Psoas muscle (tissue), 8 donors: ENCODE results near the gene TAF4. TPM values are rescaled to one million over a fixed set of nuclear protein-coding genes. Genes with fewer than 3 reads are reported as not detected.

Source experiments
- ATAC-seq, 4 donors: fragments of 200-7000 bp; cut with Tn5 transposase; one replicate each; pipeline ENCODE4 v1.9.1; 2020; ENCODE audit warnings: moderate library complexity in 3 of 4, mild to moderate bottlenecking in 2 of 4
- DNase-seq, 2 donors: peaks; one replicate each; pipeline ENCODE4 v3.0.0-alpha.2; 2020
- H3K27ac ChIP-seq: fragments of 200-600 bp; one replicate; pipeline ENCODE4 v1.8.0; 2022
- H3K27me3 ChIP-seq, 3 donors: fragments of 200-600 bp in 1 of 3; one replicate each; pipeline versions ENCODE4 v1.6.1 to v1.8.0; 2013 to 2022; ENCODE audit warnings: low read length in 2 of 3, mild to moderate bottlenecking in 2 of 3, moderate library complexity in 1 of 3; ENCODE audit not compliant: insufficient read depth in 3 of 3
- H3K36me3 ChIP-seq, 2 donors: fragments of 200-600 bp in 1 of 2; one replicate each; pipeline versions ENCODE4 v1.6.1 to v1.8.0; 2013 to 2022; ENCODE audit warnings: low read depth in 1 of 2, mild to moderate bottlenecking in 1 of 2, moderate library complexity in 1 of 2; ENCODE audit not compliant: insufficient read depth in 1 of 2
- H3K4me1 ChIP-seq: fragments of 200-600 bp; one replicate; pipeline ENCODE4 v1.8.0; 2022
- H3K4me3 ChIP-seq: fragments of 200-600 bp; one replicate; pipeline ENCODE4 v1.8.0; 2022; ENCODE audit warnings: mild to moderate bottlenecking
- H3K9me3 ChIP-seq: fragments of 200-600 bp; one replicate; pipeline ENCODE4 v1.8.0; 2022
- WGBS, 3 donors: extraction: QIAGEN DNeasy Blood & Tissue Kit; methylation state at CpG; one replicate each; pipeline versions ENCODE4 v1.1.6 to v1.1.7; 2013; 5-methylcytosine and 5-hydroxymethylcytosine counted together
- intact Hi-C, 2 donors: fragments of 100-400 bp; cut with DNase I; formaldehyde crosslinking; loops; one replicate each; pipeline versions ENCODE4 v1.11.0 to v1.14.2; 2022
- polyA plus RNA-seq, 3 donors: library from polyadenylated mRNA; stranded (reverse); fragments of 200-250 nt; gene quantifications; one replicate each; pipeline ENCODE4 v1.2.3, GENCODE V29; 2013
- total RNA-seq, 4 donors: library from RNA; stranded (reverse); fragmentation: NEBNext Ultra II Directional in 2 of 4; extraction: Animal tissue kit (Norgen Biotek cat#: 25700) in 2 of 4; gene quantifications; one replicate each; pipeline versions ENCODE4 v1.2.1 to v1.2.4, GENCODE V29; 2021 to 2023
- TF ChIP-seq, protein P1 (sequence below): fragments of 200-600 bp; IDR thresholded peaks from one replicate; pipeline ENCODE4 v1.8.0; 2022; ENCODE audit warnings: antibody characterized with exemption
- donor health status: healthy with polysubstance abuse.
- donor health status: DM: no; HTN: no; CAD: no; lungs with moderate emphysema.
- donor health status: Bipolar disorder and iron deficiency.
- donor health status: healthy.
- donor health status: DM: yes; HTN: yes; CAD: no.
- donor health status: DM: no; HTN: no; CAD: no.
- donor health status: DM: no; HTN: no; CAD: no.
- donor health status: DM: yes; HTN: yes; CAD: no.

Gene TAF4
- total and polyA plus RNA-seq, 7 donors: 2.8 to 17.7 (median 10.7) TPM

DNA sequence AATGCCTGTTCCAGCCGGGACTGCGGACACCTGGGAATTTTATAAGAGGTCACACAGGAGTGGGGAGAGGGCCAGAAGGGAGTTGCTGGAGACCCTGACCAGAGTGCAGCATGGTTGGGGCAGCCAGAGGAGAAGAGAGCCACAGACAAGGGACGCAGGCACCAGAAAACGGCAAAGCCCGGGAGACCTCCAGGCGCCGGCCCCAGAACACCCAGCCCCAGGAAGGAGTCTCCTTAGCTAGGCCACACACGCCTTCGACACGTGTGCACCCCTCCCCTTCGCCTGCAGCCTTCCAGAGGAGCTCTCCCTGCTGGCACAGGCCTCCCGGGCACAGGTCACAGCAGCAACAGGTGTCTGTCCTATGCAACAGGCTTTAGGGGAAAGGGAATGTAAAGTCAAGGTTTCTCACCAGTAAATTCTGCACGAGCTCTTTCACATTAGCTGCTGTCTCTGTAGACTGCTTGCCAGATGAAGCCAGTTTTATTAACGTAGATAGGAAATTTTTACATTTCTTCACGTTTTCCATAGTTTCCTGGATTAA is 57.0 kb downstream of the TAF4 start:
- Histone ChIP-seq H3K4me3 (no peak overlapping the region), H3K9me3 (no peaks in the 10 kb centered on the region), H3K4me1 (no peaks in the 10 kb centered on the region), H3K27ac (no peak overlapping the region), H3K27me3 (no peaks in the 10 kb centered on the region), H3K36me3 (peaks cover 0 to 86% of the 10 kb centered on the region in 2 donors)
- DNase-seq: no peak
- TF ChIP-seq, protein P1, sequence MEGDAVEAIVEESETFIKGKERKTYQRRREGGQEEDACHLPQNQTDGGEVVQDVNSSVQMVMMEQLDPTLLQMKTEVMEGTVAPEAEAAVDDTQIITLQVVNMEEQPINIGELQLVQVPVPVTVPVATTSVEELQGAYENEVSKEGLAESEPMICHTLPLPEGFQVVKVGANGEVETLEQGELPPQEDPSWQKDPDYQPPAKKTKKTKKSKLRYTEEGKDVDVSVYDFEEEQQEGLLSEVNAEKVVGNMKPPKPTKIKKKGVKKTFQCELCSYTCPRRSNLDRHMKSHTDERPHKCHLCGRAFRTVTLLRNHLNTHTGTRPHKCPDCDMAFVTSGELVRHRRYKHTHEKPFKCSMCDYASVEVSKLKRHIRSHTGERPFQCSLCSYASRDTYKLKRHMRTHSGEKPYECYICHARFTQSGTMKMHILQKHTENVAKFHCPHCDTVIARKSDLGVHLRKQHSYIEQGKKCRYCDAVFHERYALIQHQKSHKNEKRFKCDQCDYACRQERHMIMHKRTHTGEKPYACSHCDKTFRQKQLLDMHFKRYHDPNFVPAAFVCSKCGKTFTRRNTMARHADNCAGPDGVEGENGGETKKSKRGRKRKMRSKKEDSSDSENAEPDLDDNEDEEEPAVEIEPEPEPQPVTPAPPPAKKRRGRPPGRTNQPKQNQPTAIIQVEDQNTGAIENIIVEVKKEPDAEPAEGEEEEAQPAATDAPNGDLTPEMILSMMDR: no peak
- no peak for ATAC-seq
- intact Hi-C loops: no loop called here
- WGBS, 3 donors: 85 to 90% (median 90%) methylated on average over 15 of the region's 15 CpGs

DNA sequence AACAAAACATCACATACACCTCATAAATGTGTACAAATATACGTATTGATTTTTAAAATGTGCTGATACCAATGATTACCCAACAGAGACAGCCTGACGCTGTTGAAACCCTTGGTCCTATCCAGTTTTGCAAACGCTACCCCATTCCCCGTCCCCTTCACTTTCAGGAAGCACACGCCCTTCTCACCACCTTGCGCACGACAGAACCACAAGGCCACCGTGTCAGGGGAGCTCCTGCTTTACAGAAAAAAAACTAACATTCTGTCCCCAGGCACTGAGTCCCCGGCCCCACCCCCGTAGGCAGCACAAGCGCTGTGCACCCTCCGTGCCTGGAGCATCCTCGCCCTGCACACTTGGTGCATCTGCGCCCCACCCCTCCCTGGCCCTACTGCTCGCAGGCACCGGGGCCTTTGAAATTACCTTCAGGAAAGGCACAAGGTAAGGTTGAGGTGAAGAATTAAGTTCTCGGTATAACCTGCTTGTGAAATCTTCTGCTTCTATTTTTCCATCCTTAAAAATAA is 58.5 kb downstream of the TAF4 start:
- no peaks in the 10 kb centered on the region for H3K9me3 ChIP-seq
- H3K27ac ChIP-seq: no peak overlapping the region
- WGBS, 3 donors: 88 to 93% (median 91%) methylated on average over 17 of the region's 17 CpGs
- H3K4me3 ChIP-seq: no peak overlapping the region
- TF ChIP-seq, protein P1: no peak
- ATAC-seq (no peak), DNase-seq (no peak)
- intact Hi-C loops: no loop called here
- H3K36me3 ChIP-seq: peaks cover 0 to 87% of the 10 kb centered on the region in 2 donors
- H3K27me3 ChIP-seq: no peaks in the 10 kb centered on the region
- no peaks in the 10 kb centered on the region for H3K4me1 ChIP-seq

DNA sequence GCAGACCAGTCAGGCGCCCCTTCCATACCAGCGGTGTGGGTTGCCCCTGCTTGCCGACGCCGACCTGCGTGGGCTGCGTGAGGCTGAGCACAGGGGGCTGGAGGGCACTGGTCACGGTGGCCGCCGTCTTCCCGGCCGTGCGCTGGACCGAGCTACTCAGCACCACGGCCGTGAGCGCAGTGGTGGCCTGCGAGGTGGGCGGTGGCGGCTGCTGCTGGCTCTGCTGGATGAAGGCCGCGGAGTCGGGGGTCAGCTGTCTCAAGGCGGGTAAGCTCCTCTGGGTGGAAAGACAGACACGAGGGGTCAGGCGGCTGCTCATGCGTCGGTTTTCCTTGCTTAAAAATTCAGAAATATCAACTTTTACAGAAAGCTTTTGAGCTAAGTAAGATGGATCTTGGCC is 59.2 kb downstream of the TAF4 start:
- peaks cover 0 to 87% of the 10 kb centered on the region in 2 donors for H3K36me3 ChIP-seq

DNA sequence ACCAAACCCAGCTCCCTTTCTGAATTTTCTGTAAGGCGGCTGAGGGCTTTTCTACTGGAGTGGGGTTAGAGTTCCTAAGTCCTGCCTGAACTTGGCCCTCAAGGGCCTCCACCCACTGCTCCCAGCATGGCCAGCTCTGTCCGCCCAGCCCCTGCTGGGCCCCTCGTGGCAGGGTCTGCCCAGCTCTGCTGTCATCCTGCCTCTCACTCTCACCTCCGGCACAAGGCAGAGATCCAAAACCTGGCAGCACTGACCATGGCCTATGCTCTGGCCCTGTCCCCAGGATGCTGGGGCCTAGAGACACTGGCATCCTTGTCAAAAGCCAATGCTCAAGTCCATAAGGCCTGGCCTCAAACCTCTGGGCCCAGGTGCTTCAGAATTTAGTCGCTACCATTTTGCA is 61.1 kb downstream of the TAF4 start:
- DNase-seq (no peak), ATAC-seq (no peak)
- peaks cover 0 to 100% of the 10 kb centered on the region in 2 donors for H3K36me3 ChIP-seq
- no peaks in the 10 kb centered on the region for H3K27me3 ChIP-seq
- no peaks in the 10 kb centered on the region for H3K9me3 ChIP-seq
- H3K4me1 ChIP-seq: no peaks in the 10 kb centered on the region
- TF ChIP-seq, protein P1: no peak
- intact Hi-C loops: no loop called here
- H3K27ac ChIP-seq: no peak overlapping the region
- H3K4me3 ChIP-seq: no peak overlapping the region
- WGBS, 3 donors: 93 to 97% (median 96%) methylated on average over 5 of the region's 5 CpGs

More for the DNA sequence above, 59.2 kb downstream of the TAF4 start:
- Histone ChIP-seq H3K4me1 (no peaks in the 10 kb centered on the region), H3K27ac (no peak overlapping the region), H3K4me3 (no peak overlapping the region), H3K9me3 (no peaks in the 10 kb centered on the region), H3K27me3 (no peaks in the 10 kb centered on the region)
- TF ChIP-seq, protein P1: no peak
- DNase-seq (no peak), ATAC-seq (no peak)
- 93 to 95% (median 94%) methylated on average over 28 of the region's 28 CpGs for WGBS, 3 donors
- intact Hi-C loops: no loop called here
